ENCODE results near the gene CALCR. TPM values are rescaled to one million over a fixed set of nuclear protein-coding genes. Genes with fewer than 3 reads are reported as not detected.
"Not testable (repeated sequence)": the region's sequence is repeated elsewhere in the genome, so short reads cannot be mapped to it uniquely, and the experiment has no call there.

CALCR gene
- total RNA-seq, result 7.0 TPM

GRCh38 chr7:93574646-93575554 lies at the start of gene CALCR:
Gene CALCR, minus strand, starts transcription at chr7:93574724. Its CDS starts 87,743 bp downstream, at chr7:93486981.
- DNase-seq, result peak; percentile 27

GRCh38 chr7:93623816-93624215 lies 49.3 kb upstream of the CALCR start:
- no peak for DNase-seq

DNA sequence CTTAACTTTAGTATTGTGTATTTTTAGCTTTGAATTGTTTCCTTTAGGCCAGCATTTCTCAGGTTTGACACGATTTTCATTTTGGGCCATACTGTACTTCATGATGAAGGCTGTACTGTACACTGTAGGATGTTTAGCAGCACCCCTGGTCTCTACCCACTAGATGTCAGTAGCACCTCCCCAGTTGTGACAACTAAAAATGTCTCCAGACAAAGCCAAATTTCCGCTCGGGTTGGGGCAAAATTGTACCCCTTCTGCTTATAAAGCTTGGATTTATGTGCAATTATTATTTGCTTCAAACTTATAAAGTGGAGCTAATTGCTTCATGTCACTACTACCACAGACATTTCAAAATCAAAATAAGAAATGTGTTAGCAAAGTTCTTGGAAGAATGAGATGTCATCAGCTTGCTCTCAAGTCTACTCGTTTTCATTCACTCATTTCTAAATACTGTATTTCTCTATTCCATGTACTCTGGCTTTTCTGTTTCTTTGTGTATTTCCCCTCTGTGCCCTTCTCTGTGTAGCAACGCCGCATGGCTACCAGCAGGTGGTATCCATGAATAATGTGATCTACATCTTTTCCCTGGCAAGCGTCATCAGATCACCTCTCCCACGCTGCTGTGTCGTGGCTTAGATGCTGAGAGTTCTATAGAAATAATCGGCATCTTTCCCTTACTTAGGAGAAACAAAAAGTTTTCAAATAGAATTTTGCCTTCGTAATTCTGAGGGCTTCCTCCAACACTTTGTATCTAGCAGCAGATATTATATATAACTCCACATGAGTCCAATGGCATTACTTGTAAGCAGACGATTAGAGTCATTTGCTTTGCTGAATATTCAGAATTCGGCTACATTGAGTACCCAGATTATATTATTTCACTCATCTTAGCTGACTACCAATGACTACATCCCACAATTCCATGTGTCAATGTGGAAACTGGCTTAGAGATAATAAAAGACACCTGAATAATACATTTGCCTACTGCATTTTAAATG lies 47.8 kb upstream of the CALCR start:
- peak; percentile 27 for DNase-seq

- DNase-seq, result no peak
Observed at GRCh38 chr7:93620864-93621263, 46.3 kb upstream of the CALCR start.

DNA sequence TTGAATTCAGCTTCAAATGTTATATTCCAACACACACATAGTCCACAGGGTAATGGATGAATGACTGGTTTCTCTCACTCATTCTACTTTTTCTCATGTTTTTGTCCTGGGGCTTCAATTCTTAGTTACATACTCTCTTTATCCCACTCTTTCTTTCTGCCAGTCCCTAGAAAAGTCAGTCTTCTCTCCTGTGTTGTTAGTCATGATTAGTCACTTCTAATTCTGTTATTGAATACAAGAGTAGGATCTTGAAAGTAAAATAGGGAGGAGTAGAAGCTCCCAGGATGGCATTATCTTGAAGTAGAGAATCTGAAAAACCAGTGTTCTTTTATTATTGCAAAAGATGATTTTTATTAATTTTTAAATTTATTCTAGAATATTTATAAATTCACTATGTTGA lies 45.5 kb upstream of the CALCR start:
- no peak for DNase-seq

DNA sequence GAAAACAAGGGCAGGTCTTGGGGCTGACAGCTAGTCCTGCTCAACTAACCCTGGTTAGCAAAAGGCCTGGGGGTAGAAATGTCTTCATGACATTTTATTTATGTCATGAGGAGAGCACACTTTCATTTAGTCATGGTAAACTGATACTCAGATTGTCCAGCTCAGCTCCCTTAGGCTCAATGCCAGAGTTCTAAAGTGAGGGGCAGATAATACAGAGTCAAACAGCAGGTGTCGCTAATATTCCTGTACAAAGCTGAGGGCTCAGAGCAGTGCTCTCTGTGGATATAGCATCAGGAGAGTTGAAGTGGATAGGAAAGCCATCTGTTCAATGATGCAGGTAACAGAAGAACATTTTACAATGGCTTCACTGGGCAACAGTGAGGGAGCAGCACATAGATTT lies 26.8 kb upstream of the CALCR start:
- peak; percentile 14 for DNase-seq

GRCh38 chr7:93594250-93594649 lies 19.7 kb upstream of the CALCR start:
- no peak for DNase-seq

GRCh38 chr7:93592588-93593266 lies 18.2 kb upstream of the CALCR start:
- DNase-seq, result no peak

DNA sequence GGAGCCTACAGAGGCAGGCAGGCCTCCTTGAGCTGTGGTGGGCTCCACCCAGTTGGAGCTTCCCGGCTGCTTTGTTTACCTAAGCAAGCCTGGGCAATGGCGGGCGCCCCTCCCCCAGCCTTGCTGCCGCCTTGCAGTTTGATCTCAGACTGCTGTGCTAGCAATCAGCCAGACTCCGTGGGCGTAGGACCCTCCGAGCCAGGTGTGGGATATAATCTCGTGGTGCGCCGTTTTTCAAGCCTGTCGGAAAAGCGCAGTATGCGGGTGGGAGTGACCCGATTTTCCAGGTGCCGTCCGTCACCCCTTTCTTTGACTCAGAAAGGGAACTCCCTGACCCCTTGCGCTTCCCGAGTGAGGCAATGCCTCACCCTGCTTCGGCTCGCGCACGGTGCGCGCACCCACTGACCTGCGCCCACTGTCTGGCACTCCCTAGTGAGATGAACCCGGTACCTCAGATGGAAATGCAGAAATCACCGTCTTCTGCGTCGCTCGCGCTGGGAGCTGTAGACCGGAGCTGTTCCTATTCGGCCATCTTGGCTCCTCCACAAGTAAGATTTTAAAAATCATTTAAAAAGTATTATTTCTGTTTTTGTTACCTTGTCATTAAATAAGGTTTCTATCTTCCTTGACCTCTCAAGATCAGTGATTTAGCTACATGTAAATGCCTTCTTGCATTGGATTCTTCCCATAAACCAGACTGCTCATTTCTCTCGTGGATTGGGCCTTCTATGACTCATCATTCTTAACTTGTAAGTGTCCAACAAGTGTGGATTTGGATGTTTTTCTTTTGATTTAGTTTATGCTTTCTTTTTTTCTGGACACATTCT lies 16.9 kb upstream of the CALCR start:
- DNase-seq, result not testable (repeated sequence)

DNA sequence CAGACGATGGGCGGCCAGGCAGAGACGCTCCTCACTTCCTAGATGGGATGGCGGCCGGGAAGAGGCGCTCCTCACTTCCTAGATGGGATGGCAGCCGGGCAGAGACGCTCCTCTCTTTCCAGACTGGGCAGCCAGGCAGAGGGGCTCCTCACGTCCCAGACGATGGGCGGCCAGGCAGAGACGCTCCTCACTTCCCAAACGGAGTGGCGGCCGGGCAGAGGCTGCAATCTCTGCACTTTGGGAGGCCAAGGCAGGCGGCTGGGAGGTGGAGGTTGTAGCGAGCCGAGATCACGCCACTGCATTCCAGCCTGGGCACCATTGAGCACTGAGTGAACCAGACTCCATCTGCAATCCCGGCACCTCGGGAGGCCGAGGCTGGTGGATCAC lies 11.9 kb upstream of the CALCR start:
- DNase-seq, result not testable (repeated sequence)

GRCh38 chr7:93585694-93586478 lies 11.4 kb upstream of the CALCR start:
- not testable (repeated sequence) for DNase-seq

- no peak for DNase-seq
Observed at GRCh38 chr7:93579431-93579830, 4.9 kb upstream of the CALCR start.

GRCh38 chr7:93578762-93579161 lies 4.2 kb upstream of the CALCR start:
- DNase-seq, result no peak

DNA sequence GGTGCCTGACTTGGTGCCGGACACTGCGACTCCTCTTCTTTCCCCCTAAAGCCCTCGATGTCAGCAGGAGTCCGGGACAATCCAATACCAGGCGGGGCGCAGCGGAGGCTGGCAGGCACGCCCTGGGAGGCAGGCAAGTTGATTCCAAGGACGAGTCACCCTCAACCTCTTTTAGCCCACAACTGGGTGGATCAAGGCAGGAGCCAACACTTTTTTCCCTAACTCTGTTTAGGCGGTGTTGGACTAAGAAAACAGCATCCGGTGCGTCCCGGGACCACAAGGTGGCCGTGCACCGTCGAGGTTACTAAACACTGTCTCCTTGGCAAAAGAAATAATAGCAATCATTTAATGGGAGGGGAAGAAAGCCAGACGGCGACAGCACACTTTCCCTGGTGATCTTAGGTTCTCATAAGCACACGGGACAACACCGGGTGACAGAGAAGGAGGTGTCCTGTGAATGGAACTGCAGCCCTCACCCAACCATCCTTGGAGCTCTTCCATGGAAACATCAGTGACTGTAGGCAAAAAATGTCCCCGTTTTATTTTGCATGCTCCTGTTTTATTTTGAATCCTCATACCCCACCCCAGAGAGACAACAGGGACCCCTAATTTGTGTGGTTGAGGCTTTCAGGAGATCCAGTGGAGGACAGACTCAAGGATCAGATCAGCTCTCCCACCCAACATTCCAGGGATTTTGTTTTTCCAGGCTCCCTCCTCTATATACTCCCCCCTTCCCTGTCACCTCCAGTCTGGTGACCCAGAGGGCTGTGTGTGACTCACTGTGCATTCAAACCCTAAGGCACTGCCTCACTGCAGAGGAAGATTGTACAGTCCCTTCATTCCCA lies 1.3 kb upstream of the CALCR start:
- no peak for DNase-seq

GRCh38 chr7:93574269-93574645 lies 267 bp downstream of the CALCR start:
- no peak for DNase-seq

DNA sequence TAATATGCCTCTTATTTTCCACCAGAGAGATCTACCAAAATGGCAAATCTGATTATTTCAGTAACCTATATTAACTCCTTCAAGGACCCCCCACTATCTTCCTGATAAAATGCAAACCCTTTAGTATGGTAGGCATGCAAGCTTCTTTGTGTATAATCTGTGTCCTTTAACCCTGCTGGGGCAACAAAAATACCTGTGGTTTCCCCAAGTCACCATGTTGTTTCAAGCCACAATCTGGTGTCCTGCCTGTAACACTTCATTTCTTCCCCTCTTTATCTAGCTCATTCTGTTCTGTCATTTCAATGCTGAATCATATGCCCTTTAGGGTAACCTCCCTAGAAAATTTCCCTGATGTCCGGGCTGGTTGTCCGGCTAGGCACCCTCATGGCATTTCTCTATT lies 5.3 kb downstream of the CALCR start:
- no peak for DNase-seq

GRCh38 chr7:93566876-93567275 lies 7.6 kb downstream of the CALCR start:
- DNase-seq, result no peak

- no peak for DNase-seq
Observed at GRCh38 chr7:93563584-93563983, 10.9 kb downstream of the CALCR start.

GRCh38 chr7:93562936-93563335 lies 11.6 kb downstream of the CALCR start:
- no peak for DNase-seq

DNA sequence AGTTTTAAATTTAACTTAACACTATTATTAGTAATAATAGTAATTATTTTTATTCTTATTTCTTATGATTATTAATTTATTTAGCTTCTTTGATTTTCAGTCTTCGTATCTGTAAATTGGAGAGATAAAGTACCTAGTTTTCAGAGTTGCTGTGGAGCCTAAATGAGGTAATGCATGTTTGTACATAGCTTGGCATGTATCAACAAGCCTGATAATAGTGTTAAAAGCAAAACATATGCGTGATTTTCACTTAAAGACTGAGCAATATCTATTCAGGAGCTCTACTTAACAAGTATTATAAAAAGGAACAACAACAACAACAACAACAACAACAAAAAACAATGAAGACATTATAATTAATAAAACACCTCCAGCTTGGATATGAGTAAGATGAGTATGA lies 12.4 kb downstream of the CALCR start:
- no peak for DNase-seq

Data from tongue (tissue), 2 donors.